GM06990 (cell line): Measurements from ENCODE around the gene ZNRF1.

Source experiments
- DNase-seq: peaks from one replicate; pipeline ENCODE4 v3.0.0-alpha.2; 2011; ENCODE audit not compliant: insufficient read length; ENCODE audit errors: extremely low read depth
- H3K27me3 ChIP-seq: replicated peaks from 2 replicates; pipeline ENCODE4 v1.6.0; 2011; ENCODE audit warnings: low read length; ENCODE audit not compliant: control insufficient read depth, insufficient read depth
- H3K36me3 ChIP-seq: 2 replicates; pipeline ENCODE4 v1.5.1; 2011; ENCODE audit warnings: low read length; ENCODE audit not compliant: control insufficient read depth, insufficient read depth
- H3K4me3 ChIP-seq: replicated peaks from 2 replicates; pipeline ENCODE4 v1.5.1; 2011; ENCODE audit warnings: low read depth, mild to moderate bottlenecking, control low read depth, low read length
- TF ChIP-seq, protein P1 (sequence below): IDR thresholded peaks from 2 replicates; pipeline ENCODE4 v1.5.1; 2011; ENCODE audit warnings: low read length, control low read depth, mild to moderate bottlenecking, inconsistent platforms; ENCODE audit not compliant: insufficient read depth, poor library complexity, severe bottlenecking

ZNRF1 gene

GRCh38 chr16:75107505-75107904 is 108.7 kb downstream of the ZNRF1 start:
- TF ChIP-seq, protein P1, sequence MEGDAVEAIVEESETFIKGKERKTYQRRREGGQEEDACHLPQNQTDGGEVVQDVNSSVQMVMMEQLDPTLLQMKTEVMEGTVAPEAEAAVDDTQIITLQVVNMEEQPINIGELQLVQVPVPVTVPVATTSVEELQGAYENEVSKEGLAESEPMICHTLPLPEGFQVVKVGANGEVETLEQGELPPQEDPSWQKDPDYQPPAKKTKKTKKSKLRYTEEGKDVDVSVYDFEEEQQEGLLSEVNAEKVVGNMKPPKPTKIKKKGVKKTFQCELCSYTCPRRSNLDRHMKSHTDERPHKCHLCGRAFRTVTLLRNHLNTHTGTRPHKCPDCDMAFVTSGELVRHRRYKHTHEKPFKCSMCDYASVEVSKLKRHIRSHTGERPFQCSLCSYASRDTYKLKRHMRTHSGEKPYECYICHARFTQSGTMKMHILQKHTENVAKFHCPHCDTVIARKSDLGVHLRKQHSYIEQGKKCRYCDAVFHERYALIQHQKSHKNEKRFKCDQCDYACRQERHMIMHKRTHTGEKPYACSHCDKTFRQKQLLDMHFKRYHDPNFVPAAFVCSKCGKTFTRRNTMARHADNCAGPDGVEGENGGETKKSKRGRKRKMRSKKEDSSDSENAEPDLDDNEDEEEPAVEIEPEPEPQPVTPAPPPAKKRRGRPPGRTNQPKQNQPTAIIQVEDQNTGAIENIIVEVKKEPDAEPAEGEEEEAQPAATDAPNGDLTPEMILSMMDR = no peak
- Histone ChIP-seq H3K27me3 (no peaks in the 10 kb centered on the region), H3K36me3 (no peaks in the 10 kb centered on the region), H3K4me3 (no peak overlapping the region)
- no peak for DNase-seq

DNA sequence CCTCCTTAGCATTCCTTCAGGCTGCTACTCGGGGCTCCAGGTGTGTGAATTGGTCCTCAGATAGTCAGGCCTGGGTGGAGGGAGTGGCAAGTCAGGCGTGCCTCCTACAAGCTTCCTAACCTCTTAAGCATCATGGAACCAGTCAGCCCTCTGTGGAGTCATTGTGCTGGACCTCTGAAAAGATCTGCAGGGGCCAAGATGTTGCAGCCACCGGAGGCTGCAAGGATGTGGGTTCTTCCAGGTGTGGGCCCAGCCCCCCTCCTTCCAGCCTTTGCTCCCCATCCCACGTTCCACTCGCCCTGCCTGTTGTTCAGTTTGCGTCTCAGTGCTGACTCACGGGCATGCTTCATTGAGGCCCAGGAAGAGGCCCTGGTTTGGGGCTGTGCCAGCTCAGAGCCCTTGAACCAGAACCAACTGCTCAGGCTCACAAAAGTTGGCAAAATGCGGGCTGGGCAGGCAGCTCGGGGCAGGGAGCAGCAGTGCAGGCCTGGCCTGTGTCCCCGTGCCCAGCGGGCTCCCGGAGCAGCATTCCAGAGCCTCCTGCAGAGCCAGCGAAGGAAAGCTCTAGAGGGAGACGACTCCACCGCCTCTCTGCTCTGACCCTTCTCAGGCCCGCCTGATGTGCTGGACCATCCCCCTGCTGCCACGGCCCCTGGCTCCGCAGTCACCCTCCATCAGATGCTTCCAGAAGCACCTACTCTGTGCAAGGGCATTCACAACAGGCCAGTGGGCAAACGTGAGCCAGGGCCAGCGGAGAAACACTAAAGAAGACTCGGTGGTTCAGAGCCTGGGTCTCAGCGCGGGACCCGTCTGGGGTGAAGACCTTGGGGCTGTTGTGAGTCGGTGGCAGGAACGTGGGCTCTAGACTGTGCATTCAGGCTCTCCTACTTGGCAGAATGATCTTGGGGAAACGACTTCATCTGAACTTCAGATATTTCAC is 110.2 kb downstream of the ZNRF1 start:
- DNase-seq = peak; percentile 76

DNA sequence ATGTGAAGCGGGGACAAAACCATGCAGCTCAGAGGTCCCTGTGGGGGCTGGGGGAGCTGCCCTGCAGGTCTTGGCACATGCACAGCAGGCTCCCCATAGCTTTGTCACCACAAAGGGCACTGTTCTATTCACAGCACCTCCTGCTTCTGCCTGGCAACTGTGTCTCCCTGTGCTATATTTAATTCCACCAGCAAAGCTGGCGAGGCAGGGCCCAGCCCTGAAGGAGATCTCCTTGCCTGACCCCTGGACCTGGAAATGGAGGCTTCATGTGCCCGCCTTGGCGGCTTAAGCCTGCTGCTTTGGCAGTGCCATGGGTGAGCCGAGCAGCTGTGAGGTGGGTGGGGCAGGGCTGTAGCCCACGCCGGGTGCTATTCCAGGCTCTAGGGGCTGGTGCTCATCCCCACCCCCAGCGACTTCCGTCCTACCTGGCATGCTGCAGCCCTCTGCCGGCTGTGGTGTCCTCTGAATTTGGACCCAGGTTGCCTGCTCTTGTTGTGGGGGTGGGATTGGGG is 111.0 kb downstream of the ZNRF1 start:
- Histone ChIP-seq H3K4me3 (no peak overlapping the region), H3K27me3 (no peaks in the 10 kb centered on the region), H3K36me3 (no peaks in the 10 kb centered on the region)
- TF ChIP-seq, protein P1 = peak; percentile 9
- no peak for DNase-seq

More for the DNA sequence above, 110.2 kb downstream of the ZNRF1 start:
- H3K27me3 ChIP-seq = no peaks in the 10 kb centered on the region
- TF ChIP-seq, protein P1 = no peak
- H3K4me3 ChIP-seq = no peak overlapping the region
- no peaks in the 10 kb centered on the region for H3K36me3 ChIP-seq

- DNase-seq = peak; percentile 83
- TF ChIP-seq, protein P1 = peak; percentile 95
- H3K36me3 ChIP-seq = no peaks in the 10 kb centered on the region
- no peaks in the 10 kb centered on the region for H3K27me3 ChIP-seq
- no peak overlapping the region for H3K4me3 ChIP-seq
These were observed 112.1 kb downstream of the ZNRF1 start for GRCh38 chr16:75110637-75111513.

DNA sequence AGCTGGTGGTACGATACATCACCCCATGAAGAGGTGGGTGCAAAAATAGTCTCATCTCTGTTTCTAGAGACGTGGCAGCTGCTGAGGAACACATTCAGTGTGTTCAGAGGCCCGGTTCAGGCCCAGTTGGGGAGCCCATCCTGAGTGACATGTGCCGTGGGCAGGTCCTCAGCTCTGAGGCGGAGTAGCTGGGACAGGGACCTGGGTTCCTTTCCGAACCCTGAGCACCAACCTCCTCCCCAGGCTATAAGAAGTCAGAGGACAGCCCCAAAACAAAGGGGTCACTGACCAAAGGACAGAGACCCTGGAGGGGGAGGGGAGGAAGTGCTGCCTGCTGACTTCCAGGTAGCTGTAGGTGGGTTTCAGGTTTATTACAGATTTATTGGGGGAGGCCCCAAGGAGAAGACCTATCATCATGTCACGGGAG is 112.7 kb downstream of the ZNRF1 start:
- H3K4me3 ChIP-seq = no peak overlapping the region
- H3K36me3 ChIP-seq = no peaks in the 10 kb centered on the region
- TF ChIP-seq, protein P1 = no peak
- no peaks in the 10 kb centered on the region for H3K27me3 ChIP-seq
- DNase-seq = no peak
